H9 (cell line): ENCODE results near the gene PEPD. TPM values are rescaled to one million over a fixed set of nuclear protein-coding genes. Genes with fewer than 3 reads are reported as not detected.

Experiments
- DNase-seq: peaks from one replicate; pipeline ENCODE4 v3.0.0-alpha.2; 2017
- H2AFZ ChIP-seq: one replicate; pipeline ENCODE4 v1.6.1; 2013; ENCODE audit warnings: mild to moderate bottlenecking, low read length, control low read depth, moderate library complexity
- H2AK5ac ChIP-seq: 2 replicates; pipeline ENCODE4 v1.6.1; 2013; ENCODE audit warnings: low read length, control low read depth, mixed read lengths; ENCODE audit not compliant: insufficient read length
- H2BK120ac ChIP-seq: one replicate; pipeline ENCODE4 v1.6.1; 2013; ENCODE audit warnings: low read depth, mild to moderate bottlenecking, low read length, control low read depth, inconsistent platforms; ENCODE audit not compliant: poor library complexity, severe bottlenecking
- H2BK12ac ChIP-seq: 2 replicates; pipeline ENCODE4 v1.6.1; 2013; ENCODE audit warnings: low read length, control low read depth, mixed read lengths, low read depth; ENCODE audit not compliant: insufficient read length
- H2BK15ac ChIP-seq: 2 replicates; pipeline ENCODE4 v1.6.1; 2013; ENCODE audit warnings: low read depth, low read length, control low read depth
- H2BK20ac ChIP-seq: one replicate; pipeline ENCODE4 v1.6.1; 2013; ENCODE audit warnings: low read depth, mild to moderate bottlenecking, low read length, control low read depth, inconsistent platforms; ENCODE audit not compliant: poor library complexity, severe bottlenecking
- H2BK5ac ChIP-seq: 2 replicates; pipeline ENCODE4 v1.6.1; 2013; ENCODE audit warnings: low read length, control low read depth, mixed read lengths; ENCODE audit not compliant: insufficient read length
- H3K14ac ChIP-seq: 2 replicates; pipeline ENCODE4 v1.6.1; 2013; ENCODE audit warnings: low read length, control low read depth; ENCODE audit not compliant: insufficient read depth
- H3K18ac ChIP-seq: 2 replicates; pipeline ENCODE4 v1.6.1; 2013; ENCODE audit warnings: low read depth, mild to moderate bottlenecking, mixed read lengths, low read length, control low read depth; ENCODE audit not compliant: insufficient read length
- H3K23ac ChIP-seq: 2 replicates; pipeline ENCODE4 v1.6.1; 2013; ENCODE audit warnings: low read length, control low read depth, mixed read lengths, low read depth; ENCODE audit not compliant: insufficient read length
- H3K23me2 ChIP-seq: 2 replicates; pipeline ENCODE4 v1.6.1; 2013; ENCODE audit warnings: low read depth, mild to moderate bottlenecking, mixed read lengths, low read length, control low read depth; ENCODE audit not compliant: insufficient read length, poor library complexity, severe bottlenecking
- H3K27ac ChIP-seq: 2 replicates; pipeline ENCODE4 v1.5.1; 2013; ENCODE audit warnings: low read length, control low read depth, mixed read lengths, low read depth; ENCODE audit not compliant: insufficient read length
- H3K27me3 ChIP-seq: 2 replicates; pipeline ENCODE4 v1.6.1; 2013; ENCODE audit warnings: low read length, control low read depth, inconsistent platforms; ENCODE audit not compliant: insufficient read depth
- H3K4ac ChIP-seq: 2 replicates; pipeline ENCODE4 v1.6.1; 2013; ENCODE audit warnings: low read depth, mild to moderate bottlenecking, control low read depth, inconsistent platforms, low read length, moderate library complexity
- H3K4me1 ChIP-seq: 2 replicates; pipeline ENCODE4 v1.6.1; 2013; ENCODE audit warnings: low read length, control low read depth, inconsistent platforms; ENCODE audit not compliant: insufficient read depth
- H3K4me2 ChIP-seq: 2 replicates; pipeline ENCODE4 v1.6.1; 2013; ENCODE audit warnings: low read length, control low read depth, mixed read lengths; ENCODE audit not compliant: insufficient read length, insufficient read depth
- H3K56ac ChIP-seq: 2 replicates; pipeline ENCODE4 v1.6.1; 2013; ENCODE audit warnings: low read depth, mild to moderate bottlenecking, mixed read lengths, low read length, control low read depth; ENCODE audit not compliant: insufficient read length
- H3K79me1 ChIP-seq: 2 replicates; pipeline ENCODE4 v1.6.1; 2013; ENCODE audit warnings: low read depth, mild to moderate bottlenecking, moderate library complexity, low read length, control low read depth, inconsistent platforms; ENCODE audit not compliant: insufficient read depth, poor library complexity, severe bottlenecking
- H3K79me2 ChIP-seq: 2 replicates; pipeline ENCODE4 v1.6.1; 2013; ENCODE audit warnings: low read length, control low read depth, inconsistent platforms; ENCODE audit not compliant: insufficient read depth
- H3K9ac ChIP-seq: 2 replicates; pipeline ENCODE4 v1.6.1; 2013; ENCODE audit warnings: low read length, control low read depth, mixed read lengths; ENCODE audit not compliant: insufficient read length; ENCODE audit errors: extremely low read depth
- H3K9me3 ChIP-seq: one replicate; pipeline ENCODE4 v1.6.1; 2013; ENCODE audit warnings: low read depth, low read length, inconsistent platforms; ENCODE audit not compliant: control insufficient read depth
- H3T11ph ChIP-seq: one replicate; pipeline ENCODE4 v1.6.1; 2013; ENCODE audit warnings: mild to moderate bottlenecking, low read length, control low read depth, inconsistent platforms
- H4K20me1 ChIP-seq: one replicate; pipeline ENCODE4 v1.6.1; 2013; ENCODE audit not compliant: control insufficient read depth, insufficient read length, insufficient read depth
- H4K5ac ChIP-seq: 2 replicates; pipeline ENCODE4 v1.6.1; 2013; ENCODE audit warnings: low read depth, mild to moderate bottlenecking, mixed read lengths, low read length, control low read depth; ENCODE audit not compliant: insufficient read length
- H4K8ac ChIP-seq: replicated peaks from 2 replicates; pipeline ENCODE4 v1.6.1; 2013; ENCODE audit warnings: low read length, control low read depth, mixed read lengths, low read depth; ENCODE audit not compliant: insufficient read length
- H4K91ac ChIP-seq: 2 replicates; pipeline ENCODE4 v1.6.1; 2013; ENCODE audit warnings: low read depth, mild to moderate bottlenecking, moderate library complexity, mixed read lengths, low read length, control low read depth; ENCODE audit not compliant: insufficient read length
- H3K27ac Mint-ChIP-seq, 3 experiments: 2 replicates in 2 of 3; 3 replicates in 1 of 3; pipeline ENCODE4 v1.8.0; 2020 to 2021; ENCODE audit warnings: mixed read lengths in 3 of 3, mild to moderate bottlenecking in 1 of 3, moderate library complexity in 1 of 3
- H3K27me3 Mint-ChIP-seq: 2 replicates; pipeline ENCODE4 v1.8.0; 2021; ENCODE audit warnings: low read depth, mild to moderate bottlenecking, moderate library complexity, mixed read lengths
- H3K36me3 Mint-ChIP-seq, 3 experiments: 2 replicates in 2 of 3; 3 replicates in 1 of 3; pipeline ENCODE4 v1.8.0; 2020 to 2021; ENCODE audit warnings: low read depth in 3 of 3, mixed read lengths in 3 of 3; ENCODE audit not compliant: insufficient read depth in 1 of 3
- H3K4me1 Mint-ChIP-seq, 2 experiments: 2 replicates each; pipeline ENCODE4 v1.8.0; 2020; ENCODE audit warnings: mixed read lengths in 2 of 2
- H3K4me3 Mint-ChIP-seq, 2 experiments: 2 replicates in 1 of 2; 3 replicates in 1 of 2; pipeline ENCODE4 v1.8.0; 2020 to 2021; ENCODE audit warnings: mild to moderate bottlenecking in 2 of 2, mixed read lengths in 2 of 2, moderate library complexity in 1 of 2
- H3K9me3 Mint-ChIP-seq, 2 experiments: 2 replicates in 1 of 2; 3 replicates in 1 of 2; pipeline ENCODE4 v1.8.0; 2020; ENCODE audit warnings: mild to moderate bottlenecking in 2 of 2, mixed read lengths in 2 of 2, moderate library complexity in 1 of 2
- CTCF ChIP-seq: fragments of 200-600 bp; sonication (generic); conservative IDR thresholded peaks from 3 replicates; pipeline ENCODE4 v1.8.0; 2021; ENCODE audit warnings: antibody characterized with exemption, mild to moderate bottlenecking
- WGBS: extraction: QIAGEN DNeasy Blood & Tissue Kit; methylation state at CpG from one replicate; pipeline ENCODE4 v1.1.7; 2013; ENCODE audit warnings: missing lambda C conversion rate, low lambda C conversion rate, mixed read lengths; ENCODE audit not compliant: insufficient read length; ENCODE audit errors: extremely low coverage; 5-methylcytosine and 5-hydroxymethylcytosine counted together
- total RNA-seq: library from RNA; stranded (reverse); gene quantifications from 2 replicates; pipeline ENCODE4 v1.2.1, GENCODE V29; 2021

PEPD gene
- total RNA-seq, 1 experiment from 2014 or later = 52.8 TPM

DNA sequence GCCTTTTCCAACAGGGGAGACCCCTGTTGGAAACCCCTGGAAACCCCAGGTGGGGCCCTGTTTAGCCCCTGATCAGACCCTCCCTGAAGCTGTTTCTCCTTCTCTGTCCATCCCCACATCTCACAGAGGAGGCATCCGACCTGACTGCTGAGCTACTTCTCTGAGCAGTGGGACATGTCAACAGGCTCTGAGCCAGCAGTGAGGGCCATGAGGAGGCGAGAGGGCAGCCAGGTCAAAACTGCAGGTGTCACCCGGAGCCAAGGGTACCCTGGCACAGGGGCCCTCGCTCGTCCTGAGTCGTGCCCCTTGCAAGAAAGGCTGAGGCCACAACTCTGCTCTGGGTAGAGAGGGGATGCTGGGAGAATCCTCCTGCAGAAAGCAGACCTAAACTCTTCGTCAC is 13.6 kb downstream of the PEPD start:
- no peak overlapping the region for H3K4me3 Mint-ChIP-seq
- no CpG with 5 or more reads among the region's 7 CpGs for WGBS

More for the DNA sequence above, 13.6 kb downstream of the PEPD start:
- Histone ChIP-seq H3K9ac (no peak overlapping the region), H3K79me2 (no peaks in the 10 kb centered on the region; the same call in 1 of the 2 replicates), H3K23me2 (no peaks in the 10 kb centered on the region), H3T11ph (no peak overlapping the region), H3K27me3 (no peaks in the 10 kb centered on the region), H2BK12ac (no peak overlapping the region), H3K9me3 (no peaks in the 10 kb centered on the region), H3K4ac (no peak overlapping the region), H3K4me1 (no peaks in the 10 kb centered on the region; the same call in 1 of the 2 replicates), H2AK5ac (no peak overlapping the region), H2BK120ac (no peak overlapping the region), H2BK20ac (no peak overlapping the region), H3K56ac (no peak overlapping the region), H4K20me1 (no peaks in the 10 kb centered on the region), H3K79me1 (no peaks in the 10 kb centered on the region), H4K91ac (no peak overlapping the region), H2AFZ (no peak overlapping the region), H4K8ac (no peak overlapping the region), H2BK5ac (no peak overlapping the region), H3K23ac (no peak overlapping the region), H3K18ac (no peak overlapping the region), H4K5ac (no peak overlapping the region), H3K4me2 (no peak overlapping the region), H2BK15ac (no peak overlapping the region), H3K14ac (no peak overlapping the region), H3K27ac (no peak overlapping the region)
- H3K4me1 Mint-ChIP-seq = peaks cover 18 to 25% of the 10 kb centered on the region in 2 experiments
- H3K36me3 Mint-ChIP-seq = no peaks in the 10 kb centered on the region; a peak in 2 of 7 replicates
- no peak overlapping the region; a peak in 1 of 7 replicates for H3K27ac Mint-ChIP-seq
- DNase-seq = no peak
- TF ChIP-seq CTCF = no peak
- H3K9me3 Mint-ChIP-seq = no peaks in the 10 kb centered on the region
- H3K27me3 Mint-ChIP-seq = no peaks in the 10 kb centered on the region
